Measurements from ENCODE around the gene CREB5. TPM values are rescaled to one million over a fixed set of nuclear protein-coding genes. Genes with fewer than 3 reads are reported as not detected.

CREB5 gene
- total and polyA plus RNA-seq, 2 of the 8 experiments (the other 6 are each of a cell fraction or from before 2014, with no cell fraction given), result 2.4 to 2.7 TPM

- Histone ChIP-seq H3K79me1 (ENCODE audit: low read depth, low read length) (no peaks in the 10 kb centered on the region), H3K9ac (replicated peaks in 1 of 4; ENCODE audit: extremely low read depth in 1 of 4, low read depth in 3 of 4, low read length in 3 of 4) (no peak overlapping the region), H3K4me3 (ENCODE audit: extremely low read depth in 1 of 4, insufficient read depth in 2 of 4, low read depth in 3 of 4, low read length in 4 of 4) (no peak overlapping the region), H3K23ac (ENCODE audit: insufficient read length) (no peak overlapping the region), H2BK120ac (replicated peaks; ENCODE audit: low read depth, low read length) (no peak overlapping the region), H2AK5ac (ENCODE audit: low read depth, low read length) (no peak overlapping the region), H2BK5ac (ENCODE audit: low read depth, low read length) (no peak overlapping the region), H2BK15ac (ENCODE audit: low read length) (no peak overlapping the region), H3K4me2 (ENCODE audit: insufficient read depth in 1 of 2, low read depth in 2 of 2, low read length in 2 of 2) (no peak overlapping the region), H3K27me3 (replicated peaks in 1 of 4; ENCODE audit: control insufficient read depth in 3 of 4, extremely low read depth in 1 of 4, insufficient read depth in 3 of 4, low read length in 3 of 4) (no peaks in the 10 kb centered on the region), H4K5ac (ENCODE audit: insufficient read length, low read depth, low read length) (no peak overlapping the region), H3K56ac (replicated peaks; ENCODE audit: insufficient read length, low read depth, low read length) (no peak overlapping the region), H3K27ac (ENCODE audit: low read depth, low read length) (no peak overlapping the region), H2BK12ac (ENCODE audit: low read depth, low read length) (no peak overlapping the region), H3K4ac (replicated peaks; ENCODE audit: insufficient read length, low read depth, low read length) (no peak overlapping the region), H3K18ac (ENCODE audit: extremely low read depth, low read length) (no peak overlapping the region), H4K8ac (ENCODE audit: extremely low read depth, insufficient read depth, low read length) (no peak overlapping the region), H4K20me1 (replicated peaks in 1 of 2; ENCODE audit: control insufficient read depth in 1 of 2, insufficient read depth in 2 of 2, low read length in 2 of 2) (no peaks in the 10 kb centered on the region), H2BK20ac (ENCODE audit: low read length) (no peak overlapping the region), H3K9me3 (ENCODE audit: insufficient read depth in 2 of 2, low read depth in 1 of 2, low read length in 1 of 2) (no peaks in the 10 kb centered on the region), H3K36me3 (ENCODE audit: control insufficient read depth in 2 of 4, insufficient read depth in 4 of 4, low read length in 3 of 4) (no peaks in the 10 kb centered on the region), H2AFZ (ENCODE audit: low read length) (no peak overlapping the region), H3K14ac (ENCODE audit: insufficient read length) (no peak overlapping the region), H3K79me2 (ENCODE audit: control insufficient read depth in 1 of 2, insufficient read depth in 2 of 2, low read length in 2 of 2) (no peaks in the 10 kb centered on the region), H3K4me1 (replicated peaks in 1 of 4; ENCODE audit: control insufficient read depth in 3 of 4, insufficient read depth in 4 of 4, low read length in 3 of 4) (peaks cover 0 to 5% (median 0%) of the 10 kb centered on the region in 4 experiments; a peak in 2 of 7 replicates), H3K23me2 (ENCODE audit: low read depth, low read length) (no peaks in the 10 kb centered on the region), H4K91ac (replicated peaks; ENCODE audit: insufficient read length, low read length) (no peak overlapping the region)
- POLR2A ChIA-PET (ENCODE audit: partially characterized antibody), result interaction anchor here (1.2 kb wide), 1 partner anchor 14 kb away, joined by 3 read pairs; no protein-coding TSS in a partner anchor
- 93% methylated on average over 4 of the region's 4 CpGs; no CpG with 5 or more reads in 1 of the 2 experiments for WGBS, 2 experiments (ENCODE audit: extremely low coverage in 1 of 2, insufficient coverage in 1 of 2, insufficient read length in 1 of 2, insufficient replicate concordance in 2 of 2, low coverage in 1 of 2, low lambda C conversion rate in 2 of 2, missing lambda C conversion rate in 1 of 2)
- CTCF ChIA-PET (ENCODE audit: partially characterized antibody), result interaction anchor here (1.0 to 2.7 kb wide), 10 partner anchors 9 to 382 kb away, joined by 3 to 38 read pairs (median 4); partner anchors contain the start of gene CREB5
- FAIRE-seq, result no peak
- DNase-seq (ENCODE audit: low read depth in 1 of 2, low spot score in 2 of 2), result no peak
- TF ChIP-seq PHF8 (conservative IDR thresholded peaks at IDR 0.05; ENCODE audit: low read depth, low read length) (no peak), GABPA (IDR thresholded peaks at IDR 0.05; ENCODE audit: borderline replicate concordance, insufficient read depth, low read length) (no peak), USF2 (IDR thresholded peaks at IDR 0.05; ENCODE audit: low read length) (no peak), CHD2 (IDR thresholded peaks at IDR 0.05; ENCODE audit: low read length) (no peak), KDM1A (IDR thresholded peaks at IDR 0.05; ENCODE audit: borderline replicate concordance, low read length) (no peak), POLR2A (IDR thresholded peaks at IDR 0.05; ENCODE audit: control extremely low read depth in 1 of 2, low read depth in 2 of 2, low read length in 2 of 2) (no peak), POLR2AphosphoS5 (IDR thresholded peaks at IDR 0.05; ENCODE audit: low read depth, low read length) (no peak), CTBP2 (IDR thresholded peaks at IDR 0.05; ENCODE audit: borderline replicate concordance, insufficient read depth, insufficient read length, low read length) (no peak), GTF2F1 (IDR thresholded peaks at IDR 0.05; ENCODE audit: borderline replicate concordance, low read depth, low read length) (no peak), RBBP5 (IDR thresholded peaks at IDR 0.05; ENCODE audit: borderline replicate concordance, low read depth, low read length) (no peak), CREB1 (IDR thresholded peaks at IDR 0.05) (no peak), MAFK (IDR thresholded peaks at IDR 0.05; ENCODE audit: low read depth, low read length) (no peak), TEAD4 (IDR thresholded peaks at IDR 0.05; ENCODE audit: low read depth, low read length) (no peak), BRCA1 (IDR thresholded peaks at IDR 0.05; ENCODE audit: low read depth, low read length) (no peak)
These were observed 215.6 kb downstream of the CREB5 start for GRCh38 chr7:28627896-28628295.
